Ascending aorta (tissue), 2 donors: ENCODE results near the gene STIM2. TPM values are rescaled to one million over a fixed set of nuclear protein-coding genes. Genes with fewer than 3 reads are reported as not detected.
"Not testable (repeated sequence)": the region's sequence is repeated elsewhere in the genome, so short reads cannot be mapped to it uniquely, and the experiment has no call there.

Source experiments
- DNase-seq, 2 donors: peaks; one replicate each; pipeline ENCODE4 v3.0.0-alpha.2; 2019; ENCODE audit warnings: low spot score in 2 of 2
- H3K27ac ChIP-seq, 2 donors: fragments of 200-600 bp; sonication (generic); one replicate each; pipeline ENCODE4 v1.5.1; 2016 to 2017; ENCODE audit warnings: mild to moderate bottlenecking in 1 of 2
- H3K27me3 ChIP-seq: fragments of 200-600 bp; sonication (generic); one replicate; pipeline ENCODE4 v1.5.1; 2017
- H3K36me3 ChIP-seq, 2 donors: fragments of 200-600 bp; sonication (generic); one replicate each; pipeline ENCODE4 v1.5.1; 2016
- H3K4me1 ChIP-seq, 2 donors: fragments of 200-600 bp; sonication (generic); one replicate each; pipeline ENCODE4 v1.5.1; 2016 to 2017; ENCODE audit warnings: mild to moderate bottlenecking in 1 of 2
- H3K4me3 ChIP-seq, 2 donors: fragments of 200-600 bp; sonication (generic); one replicate each; pipeline ENCODE4 v1.5.1; 2016 to 2017; ENCODE audit warnings: mild to moderate bottlenecking in 1 of 2
- H3K9me3 ChIP-seq, 2 donors: fragments of 200-600 bp; sonication (generic); one replicate each; pipeline ENCODE4 v1.5.1; 2016
- CTCF ChIP-seq, 3 experiments: fragments of 200-600 bp in 2 of 3; fragments of 450-650 bp in 1 of 3; sonication (generic) in 2 of 3; IDR thresholded peaks; one replicate each; pipeline ENCODE4 v1.5.1; 2016 to 2019; ENCODE audit warnings: antibody characterized with exemption in 3 of 3, mild to moderate bottlenecking in 1 of 3, moderate library complexity in 1 of 3
- intact Hi-C: fragments of 100-400 bp; cut with DNase I; formaldehyde crosslinking; loops from one replicate; pipeline ENCODE4 v1.15.1; 2023
- total RNA-seq: library from RNA; depleted of rRNA; stranded (reverse); fragments of >200 nt; gene quantifications from one replicate; pipeline ENCODE4 v1.1.0, GENCODE V29; 2016

The STIM2 gene
- total RNA-seq, 1 donor from 2014 or later = 17.2 TPM

GRCh38 chr4:26958925-26959653, 98.4 kb downstream of the STIM2 start:
- TF ChIP-seq CTCF (IDR thresholded peaks at IDR 0.05) = no peak
- H3K4me3 ChIP-seq = no peak overlapping the region
- H3K36me3 ChIP-seq = no peaks in the 10 kb centered on the region
- no peak overlapping the region for H3K27ac ChIP-seq
- H3K27me3 ChIP-seq = no peaks in the 10 kb centered on the region
- no peak for DNase-seq
- no peaks in the 10 kb centered on the region for H3K9me3 ChIP-seq
- intact Hi-C loops = no loop called here
- peaks cover 0 to under 1% of the 10 kb centered on the region in 2 donors for H3K4me1 ChIP-seq

- intact Hi-C loops = no loop called here
- peaks cover 0 to 4% of the 10 kb centered on the region in 2 donors for H3K4me1 ChIP-seq
- H3K4me3 ChIP-seq = no peak overlapping the region
- no peaks in the 10 kb centered on the region for H3K27me3 ChIP-seq
- DNase-seq = no peak
- no peak for TF ChIP-seq CTCF (IDR thresholded peaks at IDR 0.05)
- H3K36me3 ChIP-seq = no peaks in the 10 kb centered on the region
- H3K9me3 ChIP-seq = no peaks in the 10 kb centered on the region
- H3K27ac ChIP-seq = no peak overlapping the region
Measured at GRCh38 chr4:26959654-26960047, 99.0 kb downstream of the STIM2 start.

DNA sequence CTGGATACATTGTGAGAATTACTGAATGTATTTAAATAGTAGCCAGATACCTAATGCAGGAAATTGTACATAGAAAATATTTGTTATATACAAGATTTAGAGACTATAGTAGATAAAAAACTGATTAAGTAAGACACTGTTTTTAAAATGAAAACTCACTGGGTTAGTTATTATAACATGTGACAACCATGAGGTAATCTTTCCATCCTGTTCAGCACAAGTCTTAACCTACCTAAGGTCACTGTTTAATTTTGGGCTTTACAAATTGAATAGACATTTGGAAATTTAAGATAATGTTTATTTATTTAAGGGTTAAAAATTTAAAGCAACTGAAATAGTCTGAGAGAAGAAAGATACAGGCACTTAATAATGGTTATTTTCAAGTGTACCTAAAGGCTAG, 102.1 kb downstream of the STIM2 start:
- intact Hi-C loops = no loop called here

GRCh38 chr4:26964512-26964911, 103.9 kb downstream of the STIM2 start:
- DNase-seq = no peak
- Histone ChIP-seq H3K27ac (no peak overlapping the region), H3K4me3 (no peak overlapping the region), H3K27me3 (no peaks in the 10 kb centered on the region), H3K36me3 (no peaks in the 10 kb centered on the region), H3K9me3 (no peaks in the 10 kb centered on the region), H3K4me1 (peaks cover 0 to 4% of the 10 kb centered on the region in 2 donors)
- intact Hi-C loops = no loop called here
- no peak for TF ChIP-seq CTCF (IDR thresholded peaks at IDR 0.05)

More for the DNA sequence above, 102.1 kb downstream of the STIM2 start:
- no peak overlapping the region for H3K27ac ChIP-seq
- H3K9me3 ChIP-seq = no peaks in the 10 kb centered on the region
- no peaks in the 10 kb centered on the region for H3K36me3 ChIP-seq
- no peak for TF ChIP-seq CTCF (IDR thresholded peaks at IDR 0.05)
- H3K4me3 ChIP-seq = no peak overlapping the region
- no peaks in the 10 kb centered on the region for H3K27me3 ChIP-seq
- DNase-seq = no peak
- peaks cover 0 to 4% of the 10 kb centered on the region in 2 donors for H3K4me1 ChIP-seq

DNA sequence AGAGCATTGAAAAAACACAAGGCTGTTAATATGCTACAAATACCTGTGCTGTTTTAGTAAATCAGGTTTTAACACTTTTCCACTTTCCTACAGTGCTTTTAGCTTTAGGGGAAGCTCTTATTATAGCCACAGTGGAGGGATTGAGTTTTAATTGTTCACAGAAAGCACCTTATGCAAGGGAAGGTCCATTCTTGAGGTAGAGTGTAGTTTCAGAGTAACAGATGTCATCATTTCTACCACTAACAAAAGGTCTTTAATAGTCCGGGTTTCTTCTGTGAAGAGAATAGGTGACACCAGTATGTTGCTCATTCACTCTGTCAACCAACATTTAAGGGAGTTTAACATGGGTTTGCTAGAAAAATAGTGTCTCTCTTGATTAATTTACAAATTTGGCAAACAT, 104.4 kb downstream of the STIM2 start:
- no peak for DNase-seq
- peaks cover 0 to 4% of the 10 kb centered on the region in 2 donors for H3K4me1 ChIP-seq
- no peak overlapping the region for H3K27ac ChIP-seq
- TF ChIP-seq CTCF (IDR thresholded peaks at IDR 0.05) = no peak
- no peaks in the 10 kb centered on the region for H3K27me3 ChIP-seq
- no peaks in the 10 kb centered on the region for H3K36me3 ChIP-seq
- intact Hi-C loops = no loop called here
- H3K4me3 ChIP-seq = no peak overlapping the region
- no peaks in the 10 kb centered on the region for H3K9me3 ChIP-seq

- H3K36me3 ChIP-seq, H3K4me3 ChIP-seq, intact Hi-C loops, DNase-seq, H3K4me1 ChIP-seq, H3K9me3 ChIP-seq, H3K27me3 ChIP-seq, H3K27ac ChIP-seq: not testable (repeated sequence)
Measured at GRCh38 chr4:26975464-26976181, 115.0 kb downstream of the STIM2 start.
